Measurements from ENCODE around the gene OXGR1.

- TF ChIP-seq, protein P1, sequence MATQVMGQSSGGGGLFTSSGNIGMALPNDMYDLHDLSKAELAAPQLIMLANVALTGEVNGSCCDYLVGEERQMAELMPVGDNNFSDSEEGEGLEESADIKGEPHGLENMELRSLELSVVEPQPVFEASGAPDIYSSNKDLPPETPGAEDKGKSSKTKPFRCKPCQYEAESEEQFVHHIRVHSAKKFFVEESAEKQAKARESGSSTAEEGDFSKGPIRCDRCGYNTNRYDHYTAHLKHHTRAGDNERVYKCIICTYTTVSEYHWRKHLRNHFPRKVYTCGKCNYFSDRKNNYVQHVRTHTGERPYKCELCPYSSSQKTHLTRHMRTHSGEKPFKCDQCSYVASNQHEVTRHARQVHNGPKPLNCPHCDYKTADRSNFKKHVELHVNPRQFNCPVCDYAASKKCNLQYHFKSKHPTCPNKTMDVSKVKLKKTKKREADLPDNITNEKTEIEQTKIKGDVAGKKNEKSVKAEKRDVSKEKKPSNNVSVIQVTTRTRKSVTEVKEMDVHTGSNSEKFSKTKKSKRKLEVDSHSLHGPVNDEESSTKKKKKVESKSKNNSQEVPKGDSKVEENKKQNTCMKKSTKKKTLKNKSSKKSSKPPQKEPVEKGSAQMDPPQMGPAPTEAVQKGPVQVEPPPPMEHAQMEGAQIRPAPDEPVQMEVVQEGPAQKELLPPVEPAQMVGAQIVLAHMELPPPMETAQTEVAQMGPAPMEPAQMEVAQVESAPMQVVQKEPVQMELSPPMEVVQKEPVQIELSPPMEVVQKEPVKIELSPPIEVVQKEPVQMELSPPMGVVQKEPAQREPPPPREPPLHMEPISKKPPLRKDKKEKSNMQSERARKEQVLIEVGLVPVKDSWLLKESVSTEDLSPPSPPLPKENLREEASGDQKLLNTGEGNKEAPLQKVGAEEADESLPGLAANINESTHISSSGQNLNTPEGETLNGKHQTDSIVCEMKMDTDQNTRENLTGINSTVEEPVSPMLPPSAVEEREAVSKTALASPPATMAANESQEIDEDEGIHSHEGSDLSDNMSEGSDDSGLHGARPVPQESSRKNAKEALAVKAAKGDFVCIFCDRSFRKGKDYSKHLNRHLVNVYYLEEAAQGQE (IDR thresholded peaks at IDR 0.05; ENCODE audit: insufficient replicate concordance, low read depth): no peak
- TF ChIP-seq CTCF (IDR thresholded peaks at IDR 0.05; ENCODE audit: insufficient read depth, low read length): no peak
These were observed 53.3 kb downstream of the OXGR1 start for GRCh38 chr13:96940961-96941360.

All from HL-60 (cell line).